Panc1 (cell line): Measurements from ENCODE around the gene MMP14. TPM values are rescaled to one million over a fixed set of nuclear protein-coding genes. Genes with fewer than 3 reads are reported as not detected.
A peak's percentile ranks its signal among the peaks of the same experiment; 100 is the strongest.

Experiments used
- ATAC-seq: fragments of 200-7000 bp; cut with Tn5 transposase; 2 replicates; pipeline ENCODE4 v1.9.1; 2020; ENCODE audit warnings: mild to moderate bottlenecking, moderate library complexity
- BruUV-seq: library from RNA; stranded (reverse); fragments of 400-500 nt; replicated peaks from 2 replicates; lab custom pipeline; 2021; lab: Mats Ljungman, UMichigan
- CTCF ChIA-PET: fragments of 300-600 bp; sonication (Branson Sonifier 250); formaldehyde crosslinking; loops from one replicate; lab custom pipeline; 2022; ENCODE audit warnings: antibody characterized with exemption; lab: Charles Lee
- POLR2A ChIA-PET: fragments of 300-600 bp; sonication (Branson Sonifier 250); formaldehyde crosslinking; loops from one replicate; lab custom pipeline; 2022; ENCODE audit warnings: antibody characterized with exemption; lab: Charles Lee
- DNase-seq: peaks from one replicate; pipeline ENCODE4 v3.0.0-alpha.2; 2010; ENCODE audit warnings: low read depth, low spot score
- H3K27ac ChIP-seq: 2 replicates; pipeline ENCODE4 v1.5.1; 2011; ENCODE audit warnings: mild to moderate bottlenecking, low read length, inconsistent platforms
- H3K27me3 ChIP-seq: fragments of 200-500 bp; sonication (Bioruptor generic); 2 replicates; pipeline ENCODE4 v1.6.0; 2014; ENCODE audit warnings: low read length, inconsistent platforms; ENCODE audit not compliant: control insufficient read depth, insufficient read depth
- H3K36me3 ChIP-seq: fragments of 200-500 bp; sonication (Bioruptor generic); 2 replicates; pipeline ENCODE4 v1.5.1; 2014; ENCODE audit warnings: inconsistent platforms, mild to moderate bottlenecking, low read length, moderate library complexity; ENCODE audit not compliant: control insufficient read depth, insufficient read depth
- H3K4me1 ChIP-seq: 2 replicates; pipeline ENCODE4 v1.5.1; 2011; ENCODE audit warnings: inconsistent platforms, mild to moderate bottlenecking, low read length, moderate library complexity; ENCODE audit not compliant: control insufficient read depth, insufficient read depth
- H3K4me3 ChIP-seq, 2 experiments: 2 replicates each; pipeline ENCODE4 v1.5.1; 2011 to 2012; ENCODE audit warnings: low read depth in 2 of 2, low read length in 2 of 2, mild to moderate bottlenecking in 2 of 2, inconsistent platforms in 1 of 2, moderate library complexity in 1 of 2
- H3K9me3 ChIP-seq: fragments of 200-500 bp; sonication (Bioruptor generic); 2 replicates; pipeline ENCODE4 v1.5.1; 2014; ENCODE audit warnings: low read depth, mild to moderate bottlenecking, inconsistent platforms, low read length, moderate library complexity; ENCODE audit not compliant: control insufficient read depth, insufficient read depth
- CTCF ChIP-seq: fragments of 450-650 bp; IDR thresholded peaks from 2 replicates; pipeline ENCODE4 v1.5.1; 2017; ENCODE audit warnings: mild to moderate bottlenecking
- POLR2AphosphoS5 ChIP-seq: IDR thresholded peaks from 2 replicates; pipeline ENCODE4 v1.6.1; 2012; ENCODE audit warnings: mild to moderate bottlenecking, low read depth, low read length, moderate library complexity
- REST ChIP-seq, 2 experiments: IDR thresholded peaks; 2 replicates each; pipeline ENCODE4 v1.6.1; 2011 to 2012; ENCODE audit warnings: low read depth in 2 of 2, control low read depth in 1 of 2, low read length in 1 of 2, mild to moderate bottlenecking in 1 of 2, moderate library complexity in 1 of 2; ENCODE audit not compliant: insufficient read depth in 1 of 2
- SIN3A ChIP-seq: IDR thresholded peaks from 2 replicates; pipeline ENCODE4 v1.6.1; 2012; ENCODE audit warnings: low read depth, mild to moderate bottlenecking, low read length, moderate library complexity, borderline replicate concordance; ENCODE audit not compliant: insufficient read depth
- TCF7L2 ChIP-seq: IDR thresholded peaks from 2 replicates; pipeline ENCODE4 v1.6.1; 2011; ENCODE audit warnings: mild to moderate bottlenecking, low read depth, low read length, inconsistent platforms
- in situ Hi-C: cut with HindIII; loops from 2 replicates; pipeline ENCODE4 v1.10.0; 2016; ENCODE audit warnings: low sequenced_read_pairs, low pct_unique_long_range_greater_than_20kb
- intact Hi-C: fragments of 100-400 bp; cut with micrococcal nuclease; formaldehyde crosslinking; loops from one replicate; pipeline ENCODE4 v1.10.0; 2022; ENCODE audit not compliant: unreplicated experiment
- total RNA-seq: library from RNA; stranded (reverse); gene quantifications from one replicate; pipeline ENCODE4 v1.2.1, GENCODE V29; 2021; ENCODE audit not compliant: unreplicated experiment

Gene MMP14
- total RNA-seq, 1 experiment from 2014 or later, result 32.9 TPM

- Histone ChIP-seq H3K4me1 (peaks cover 1% of the 10 kb centered on the region; the same call in 1 of the 2 replicates), H3K9me3 (no peaks in the 10 kb centered on the region), H3K36me3 (no peaks in the 10 kb centered on the region), H3K27ac (no peak overlapping the region), H3K27me3 (no peaks in the 10 kb centered on the region), H3K4me3 (no peak overlapping the region)
- no peak for ATAC-seq
- no TSS peak for BruUV-seq
- TF ChIP-seq SIN3A (no peak), POLR2AphosphoS5 (no peak), TCF7L2 (no peak), REST (IDR thresholded peaks at IDR 0.05; ENCODE audit: insufficient read depth in 1 of 2, low read depth in 2 of 2, low read length in 1 of 2) (no peak), CTCF (no peak)
- ChIA-PET CTCF (no interaction called here), POLR2A (no interaction called here)
- intact Hi-C loops, result no loop called here
- in situ Hi-C loops, result no loop called here
- no peak for DNase-seq
Measured at GRCh38 chr14:22814373-22814772, 22.0 kb upstream of the MMP14 start.

- H3K9me3 ChIP-seq, result no peaks in the 10 kb centered on the region
- intact Hi-C loops, result no loop called here
- in situ Hi-C loops, result no loop called here
- H3K36me3 ChIP-seq, result no peaks in the 10 kb centered on the region
- no peak within 1 kb of the TSS for H3K4me3 ChIP-seq
- ATAC-seq (0 out of 2 replicates have a peak, but pooled peaks have one; percentile 40), DNase-seq (no peak)
- BruUV-seq, result no TSS peak
- TF ChIP-seq CTCF (no peak), POLR2AphosphoS5 (no peak), SIN3A (no peak), REST (IDR thresholded peaks at IDR 0.05; ENCODE audit: insufficient read depth in 1 of 2, low read depth in 2 of 2, low read length in 1 of 2) (no peak), TCF7L2 (no peak)
- ChIA-PET CTCF (interaction anchor here (0.6 to 1.4 kb wide), 2 partner anchors 10 to 41 kb away, joined by 3 to 5 read pairs; no protein-coding TSS in a partner anchor), POLR2A (no interaction called here)
- no peaks in the 10 kb centered on the region for H3K27me3 ChIP-seq
- no peak within 1 kb of the TSS for H3K27ac ChIP-seq
- H3K4me1 ChIP-seq, result peaks cover 3% of the 10 kb centered on the region; the same call in 1 of the 2 replicates
Measured at GRCh38 chr14:22814941-22815713, 21.3 kb upstream of the MMP14 start, which contains the start of gene SLC7A7. Gene SLC7A7 (minus strand): TSS chr14:22815435. CDS start chr14:22813398, 2,037 bp downstream.
